Ureter (tissue), 1 donor: ENCODE measurements around the gene POLA1. TPM values are rescaled to one million over a fixed set of nuclear protein-coding genes. Genes with fewer than 3 reads are reported as not detected.

Experiments used
- DNase-seq: peaks from one replicate; pipeline ENCODE4 v3.0.0-alpha.2; 2020; ENCODE audit warnings: low spot score
- total RNA-seq: library from RNA; stranded (reverse); gene quantifications from one replicate; pipeline ENCODE4 v1.2.4, GENCODE V29; 2023
- donor health status: DM: yes; HTN: yes; CAD: no.

POLA1 gene
- total RNA-seq, 1 donor from 2014 or later = 14.6 TPM

DNA sequence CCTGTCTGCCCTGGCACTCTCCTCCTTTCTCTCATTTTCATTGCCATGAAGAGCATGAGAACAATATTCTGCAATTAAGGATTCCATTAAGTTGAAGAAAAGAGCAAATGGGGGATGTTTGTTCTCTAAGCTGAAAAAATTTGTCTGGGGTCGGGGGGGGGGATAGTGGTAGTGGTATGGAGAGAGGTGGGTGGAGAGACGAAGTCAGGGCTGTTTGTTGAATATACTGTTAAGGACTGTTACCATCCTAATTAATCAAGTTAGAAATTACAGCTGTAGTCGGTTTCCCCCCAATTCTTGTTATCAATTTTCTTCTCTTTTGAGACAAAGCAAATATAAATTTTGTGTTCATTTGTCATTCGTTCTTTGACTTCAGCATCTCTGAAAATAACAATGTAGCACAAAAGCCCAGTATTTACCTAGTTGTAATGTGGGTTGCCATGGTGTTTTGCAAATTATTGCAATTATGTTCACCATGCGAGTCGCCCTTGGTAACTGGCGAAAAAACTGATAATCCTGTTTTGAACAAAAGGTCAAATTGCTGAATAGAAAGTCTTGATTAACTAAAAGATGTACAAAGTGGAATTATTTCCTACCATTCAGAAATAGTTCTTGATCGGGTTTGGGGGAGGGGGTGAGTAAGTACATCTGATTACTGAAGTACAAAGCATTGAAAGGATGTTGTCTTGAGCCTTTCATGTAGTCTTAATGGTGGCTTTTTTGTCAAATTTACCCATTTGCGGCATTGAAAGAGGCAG is 183.0 kb downstream of the POLA1 start:
- no peak for DNase-seq

DNA sequence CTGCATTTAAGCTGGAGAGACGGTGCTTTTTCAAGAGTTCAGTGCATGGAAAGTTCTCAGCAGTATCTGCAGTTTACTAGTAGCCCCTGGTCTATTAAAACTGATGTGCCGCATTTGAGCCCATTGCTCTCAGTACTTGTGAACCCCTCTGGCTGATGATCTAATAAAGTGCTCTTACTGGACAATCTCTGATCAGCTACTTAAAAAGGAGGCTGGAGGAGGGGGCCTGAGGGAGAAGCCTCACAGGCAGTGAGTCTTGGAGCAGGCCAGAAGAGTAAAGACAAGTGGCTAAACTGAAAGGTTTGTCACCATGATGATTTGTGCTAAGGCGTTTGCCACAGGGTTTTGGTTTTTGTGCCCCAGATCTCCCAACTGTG is 183.6 kb downstream of the POLA1 start:
- DNase-seq = no peak

DNA sequence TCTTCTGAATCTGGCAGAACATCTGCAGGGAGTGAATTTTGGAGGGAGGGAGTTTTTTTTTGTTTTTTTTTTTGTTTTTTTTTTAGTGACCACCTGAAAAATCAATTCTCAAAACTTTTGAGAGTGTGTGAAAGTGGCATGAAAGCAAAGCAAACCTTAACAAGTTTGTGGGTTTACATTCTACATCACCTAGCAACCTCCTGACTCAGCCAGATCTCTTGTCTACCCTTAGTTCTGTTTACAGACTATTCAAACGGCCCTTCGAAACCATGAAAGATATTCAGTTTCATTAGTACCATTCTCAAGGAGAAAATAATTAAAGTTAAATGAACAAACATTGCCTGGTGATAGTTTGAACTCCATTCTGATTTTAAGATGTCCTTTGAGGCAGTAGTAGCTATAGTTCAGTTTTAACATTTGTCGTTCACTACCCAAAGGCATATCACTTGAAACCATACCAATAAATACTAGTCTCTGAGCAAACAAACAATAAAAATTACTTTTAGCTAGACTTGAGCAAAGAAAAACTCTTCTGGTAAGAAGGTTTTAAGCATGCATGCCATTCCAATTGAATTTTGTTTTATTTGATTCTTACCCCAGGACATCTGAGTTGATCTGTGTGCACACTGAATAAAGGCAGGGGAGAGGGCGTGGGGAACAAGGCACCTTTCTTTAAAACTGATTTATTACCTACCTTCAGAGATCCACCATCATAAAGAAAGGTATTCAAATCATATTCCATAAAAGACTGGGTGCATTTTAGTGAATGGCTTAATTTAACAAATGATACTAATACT is 184.3 kb downstream of the POLA1 start:
- no peak for DNase-seq

DNA sequence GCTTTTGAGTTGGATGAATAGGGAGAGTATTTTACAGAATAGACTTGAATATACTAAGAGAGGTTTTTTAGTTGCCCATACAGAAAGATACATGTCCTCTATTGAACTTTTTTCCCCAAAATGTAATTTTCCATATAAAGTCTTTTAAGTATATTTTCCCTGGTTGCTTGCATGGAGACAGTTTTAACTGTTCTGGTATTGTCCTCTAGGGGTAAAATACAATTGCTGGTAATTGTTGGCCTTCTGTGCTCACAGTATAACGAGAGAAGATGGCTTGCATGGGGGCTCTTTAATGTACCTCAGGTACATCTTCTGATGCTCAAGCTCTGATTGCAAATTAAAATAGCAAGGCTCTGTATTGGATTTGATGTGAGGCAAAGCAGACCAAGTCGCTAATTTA is 186.0 kb downstream of the POLA1 start:
- DNase-seq = no peak

DNA sequence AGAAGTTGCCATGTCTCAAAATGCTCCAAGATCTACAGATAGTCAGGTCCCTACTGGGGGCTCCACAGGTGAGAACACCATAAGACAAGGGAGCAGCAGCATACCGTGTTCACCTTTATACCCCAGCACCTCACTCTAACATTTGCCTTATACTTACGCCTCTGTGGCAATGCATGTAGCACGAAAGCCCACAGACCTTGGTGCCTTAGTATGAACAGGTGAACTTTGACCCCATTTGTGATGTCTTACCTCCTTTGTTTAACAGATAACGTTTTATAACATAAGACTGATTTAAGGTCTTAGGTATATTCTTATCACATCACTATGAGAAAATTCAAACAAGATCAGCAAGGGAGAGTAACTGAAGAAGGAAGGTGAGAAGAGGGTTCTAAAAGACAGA is 193.2 kb downstream of the POLA1 start:
- DNase-seq = no peak

DNA sequence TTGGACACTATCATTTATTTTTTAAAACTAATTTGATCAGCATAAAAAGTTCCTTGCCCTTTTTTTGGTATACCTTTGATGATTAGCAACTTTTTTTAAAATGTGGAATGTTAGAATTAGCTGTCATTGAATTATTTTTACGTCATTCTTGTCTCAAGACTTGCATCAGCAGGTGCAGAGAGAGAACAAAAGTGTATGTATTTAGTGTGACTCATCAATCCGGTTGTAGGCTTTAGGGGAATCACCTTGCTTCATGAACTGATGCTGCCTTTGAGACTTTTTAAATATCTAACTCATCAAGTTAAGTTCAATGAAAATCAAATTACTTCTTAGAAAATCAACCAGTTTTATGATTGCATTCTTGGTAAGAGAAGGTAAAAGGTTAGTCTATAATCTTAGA is 197.0 kb downstream of the POLA1 start:
- no peak for DNase-seq

DNA sequence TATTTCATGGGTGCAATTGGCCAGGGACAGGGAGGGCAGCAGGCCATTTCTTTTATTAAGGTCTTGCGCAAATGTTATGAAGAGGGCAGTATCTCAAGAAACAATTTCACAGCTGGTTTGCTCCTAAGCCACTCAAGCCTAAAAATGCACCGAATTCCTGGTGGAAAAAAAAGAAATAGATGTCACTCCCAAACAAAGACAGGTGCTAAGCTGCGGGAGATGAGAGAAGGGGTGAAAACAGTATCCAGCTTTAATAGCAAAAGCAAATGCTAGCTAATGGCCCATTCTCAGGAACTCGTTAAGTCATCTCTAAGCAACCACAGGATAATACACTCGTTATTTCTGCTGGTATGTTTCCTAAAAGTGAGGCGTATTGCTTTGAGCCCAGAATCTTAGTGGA is 205.7 kb downstream of the POLA1 start:
- DNase-seq = no peak

DNA sequence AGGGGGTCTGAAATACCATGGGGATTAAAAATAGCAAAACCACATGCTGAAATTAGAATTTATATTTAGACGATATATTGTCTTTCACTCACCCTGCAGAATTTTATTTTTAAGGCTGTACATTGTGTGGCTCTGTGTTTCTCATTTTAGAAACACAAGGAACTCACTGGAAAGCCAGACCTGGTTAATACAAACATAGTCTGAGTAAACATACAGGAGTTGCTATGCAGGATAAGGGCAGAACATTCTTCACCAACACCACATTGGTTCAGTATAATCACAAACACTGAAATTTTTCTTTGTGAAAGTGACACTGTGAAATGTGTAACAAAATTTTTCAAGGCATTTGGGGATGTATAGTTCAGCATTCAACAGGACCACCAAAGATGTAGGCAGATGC is 206.5 kb downstream of the POLA1 start:
- no peak for DNase-seq

DNA sequence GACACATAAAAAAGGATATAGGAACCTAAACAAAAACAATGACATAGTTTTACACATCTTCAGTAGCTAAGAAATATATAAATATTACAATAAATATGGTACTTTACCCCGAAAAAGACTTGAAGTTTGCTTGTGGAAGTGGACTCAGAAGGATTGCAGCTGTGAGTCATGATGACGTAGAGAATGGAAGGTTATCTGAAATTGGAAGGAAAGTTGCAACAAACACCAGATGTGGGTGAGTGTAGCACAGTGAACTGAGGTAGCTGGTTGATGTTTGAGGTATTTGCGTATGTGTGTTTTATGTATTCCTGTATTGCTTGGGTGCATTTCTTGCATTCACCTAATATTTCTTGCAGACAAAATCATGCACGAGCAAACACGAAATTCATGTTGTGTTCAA is 209.1 kb downstream of the POLA1 start:
- DNase-seq = no peak

DNA sequence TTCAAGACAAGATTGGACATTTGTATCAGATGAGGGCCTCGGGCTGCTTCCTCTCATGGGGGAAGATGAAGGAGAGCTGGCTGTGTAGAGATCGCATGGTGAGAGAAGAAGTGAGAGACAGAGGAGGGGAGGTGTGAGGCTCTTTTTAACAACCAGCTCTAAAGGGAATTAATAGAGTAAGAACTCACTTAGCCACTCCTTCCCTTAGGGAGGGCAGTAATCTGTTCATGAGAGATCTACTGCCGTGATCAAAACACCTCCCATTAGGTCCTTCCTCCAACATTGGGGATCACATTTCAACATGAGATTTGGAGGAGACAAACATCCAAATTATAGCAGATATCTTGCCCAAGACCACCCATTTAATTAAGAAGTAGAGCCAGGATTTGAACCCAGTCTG is 225.0 kb downstream of the POLA1 start:
- DNase-seq = no peak

DNA sequence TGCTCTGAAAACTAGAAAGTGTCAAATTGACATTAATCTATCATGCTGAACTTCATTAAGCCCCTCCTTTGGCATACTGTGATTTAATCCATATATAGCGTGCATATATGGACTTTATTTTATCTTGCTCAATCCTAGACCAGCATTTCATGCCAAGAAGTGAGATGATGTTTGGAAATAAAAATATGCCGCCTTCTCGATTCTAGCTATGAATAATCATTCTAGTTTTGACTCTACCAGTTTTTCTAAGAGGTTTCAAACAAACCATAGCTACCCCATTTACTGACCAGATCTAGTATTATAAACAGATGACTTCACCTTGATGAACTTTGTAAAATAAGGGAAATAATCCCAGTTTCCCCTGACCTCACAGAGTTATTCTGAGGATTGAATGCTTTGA is 227.1 kb downstream of the POLA1 start:
- DNase-seq = no peak

DNA sequence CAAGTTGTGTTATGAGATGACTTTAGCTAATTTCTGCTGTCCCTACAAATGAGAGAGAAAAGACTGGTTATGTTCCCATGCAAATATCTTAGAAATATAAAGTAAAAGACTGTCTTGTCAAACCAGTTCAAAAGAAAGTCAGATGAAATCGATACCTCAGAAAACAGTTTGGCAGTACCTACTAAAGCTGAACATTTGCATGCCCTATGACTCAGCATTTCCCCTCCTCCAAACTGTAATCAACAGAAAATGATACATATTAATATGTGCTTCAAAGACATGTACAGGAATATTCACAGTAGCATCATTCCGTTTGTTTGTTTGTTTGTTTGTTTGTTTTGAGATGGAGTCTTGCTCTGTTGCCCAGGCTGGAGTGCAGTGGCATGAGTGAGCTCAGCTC is 231.7 kb downstream of the POLA1 start:
- no peak for DNase-seq

DNA sequence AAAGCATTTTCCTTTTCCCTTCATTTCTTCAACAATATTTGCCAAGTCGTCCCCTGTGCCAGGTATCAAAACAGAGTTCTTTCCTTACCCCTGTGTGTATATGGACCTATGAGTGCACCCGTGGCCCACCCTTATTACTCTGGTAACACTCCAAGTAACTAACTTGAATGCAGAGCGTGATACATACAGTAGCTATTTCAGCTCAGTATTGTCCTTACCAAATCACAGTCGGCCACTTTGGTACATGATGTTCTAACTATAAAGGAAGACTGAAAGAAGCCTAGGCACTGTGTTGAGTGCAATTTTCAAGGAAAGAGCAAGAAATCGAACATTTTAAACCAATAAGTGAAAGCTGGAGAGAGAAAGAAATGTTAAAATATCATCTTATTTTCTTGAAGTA is 233.7 kb downstream of the POLA1 start:
- no peak for DNase-seq

DNA sequence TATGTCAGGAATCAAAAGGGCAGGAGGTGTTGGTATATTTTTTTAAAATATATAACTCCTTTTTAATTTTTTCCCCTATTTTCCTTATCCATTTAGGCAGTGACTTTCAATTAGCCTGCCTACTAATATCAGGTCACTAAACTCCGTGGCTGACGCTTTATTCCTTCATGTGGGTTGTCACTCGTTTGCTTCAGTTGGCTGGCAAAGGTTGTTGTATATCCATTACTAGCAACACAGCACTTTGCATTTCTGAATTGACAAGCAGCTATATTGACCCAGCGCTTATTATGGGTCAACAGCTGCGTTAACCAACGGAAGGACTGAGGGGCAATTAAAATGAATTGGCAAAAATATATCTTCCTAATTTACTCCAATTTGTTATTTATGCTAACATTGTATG is 234.4 kb downstream of the POLA1 start:
- DNase-seq = no peak

DNA sequence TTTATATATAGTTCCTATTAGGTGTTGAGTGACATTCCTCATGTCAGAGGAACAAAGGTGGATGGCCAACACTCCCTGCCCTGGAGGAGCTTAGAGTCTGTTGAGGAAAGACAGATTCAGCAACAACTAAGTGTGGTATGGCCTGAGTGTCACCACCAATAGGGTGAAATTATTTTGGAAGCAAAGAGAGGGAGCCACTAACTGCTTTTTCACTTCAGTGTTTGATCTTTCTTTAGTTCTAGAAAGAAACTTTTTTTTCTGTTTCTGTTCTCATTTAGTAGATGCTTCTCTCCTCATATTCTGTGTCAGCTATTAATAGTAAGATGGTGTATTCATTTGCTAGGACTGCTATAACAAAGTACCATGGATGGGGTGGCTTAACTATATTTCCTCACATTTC is 240.6 kb downstream of the POLA1 start:
- no peak for DNase-seq

DNA sequence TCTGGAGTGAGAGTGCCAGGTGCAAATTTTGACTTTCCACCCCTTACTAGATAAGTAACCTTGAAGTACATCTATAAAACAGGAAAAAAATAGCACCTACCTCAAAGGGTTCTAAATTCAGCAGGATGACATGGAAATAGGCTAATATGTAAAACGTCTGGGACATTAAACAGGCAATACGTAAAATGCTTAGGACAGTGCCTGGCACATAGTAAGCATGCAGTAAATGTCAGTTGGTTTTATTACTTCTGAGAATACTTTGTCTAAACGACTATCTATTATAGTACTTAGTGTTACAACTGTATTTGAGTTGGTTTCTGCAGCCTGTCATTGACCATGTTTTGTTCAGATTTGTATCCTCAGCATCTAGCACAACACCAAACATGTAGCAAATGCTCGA is 251.3 kb downstream of the POLA1 start:
- no peak for DNase-seq

DNA sequence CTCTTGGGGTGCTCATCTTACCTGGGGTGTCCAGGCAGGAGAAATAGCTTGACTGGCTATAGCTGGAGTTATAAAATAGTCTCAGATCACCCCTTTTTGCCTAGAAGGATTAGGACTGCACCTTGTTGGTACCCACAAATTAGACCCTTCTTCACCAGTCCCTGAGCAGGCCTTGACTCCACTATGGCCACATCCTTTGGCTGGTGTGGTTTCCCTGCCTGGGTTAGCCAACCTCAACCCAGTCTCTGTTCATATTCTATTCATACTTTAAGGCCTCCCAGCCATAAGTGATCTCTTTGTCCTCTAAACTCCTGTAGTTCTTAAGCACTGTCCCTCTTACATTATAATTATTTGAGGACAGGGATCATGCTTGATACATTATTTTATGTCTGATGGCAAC is 252.7 kb downstream of the POLA1 start:
- no peak for DNase-seq

DNA sequence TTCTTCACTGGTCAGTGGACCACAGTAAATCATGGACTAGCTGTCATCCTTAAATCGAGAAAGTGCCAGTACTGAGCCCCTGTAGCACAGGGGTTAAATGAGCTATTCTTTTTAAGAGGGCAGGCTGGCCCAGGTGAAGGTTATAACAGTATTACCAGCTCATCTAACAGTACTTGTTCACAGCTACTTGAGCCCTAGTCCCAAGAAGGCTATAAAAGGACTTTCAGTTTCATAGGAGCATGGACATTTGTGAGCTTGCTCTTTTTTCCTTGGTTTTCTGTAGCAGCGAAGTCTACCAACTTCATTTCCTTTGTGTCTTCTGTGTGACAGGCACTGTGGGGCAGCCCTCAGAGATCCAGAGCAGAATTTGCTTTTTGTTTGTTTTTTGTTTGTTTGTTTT is 261.0 kb downstream of the POLA1 start:
- no peak for DNase-seq

DNA sequence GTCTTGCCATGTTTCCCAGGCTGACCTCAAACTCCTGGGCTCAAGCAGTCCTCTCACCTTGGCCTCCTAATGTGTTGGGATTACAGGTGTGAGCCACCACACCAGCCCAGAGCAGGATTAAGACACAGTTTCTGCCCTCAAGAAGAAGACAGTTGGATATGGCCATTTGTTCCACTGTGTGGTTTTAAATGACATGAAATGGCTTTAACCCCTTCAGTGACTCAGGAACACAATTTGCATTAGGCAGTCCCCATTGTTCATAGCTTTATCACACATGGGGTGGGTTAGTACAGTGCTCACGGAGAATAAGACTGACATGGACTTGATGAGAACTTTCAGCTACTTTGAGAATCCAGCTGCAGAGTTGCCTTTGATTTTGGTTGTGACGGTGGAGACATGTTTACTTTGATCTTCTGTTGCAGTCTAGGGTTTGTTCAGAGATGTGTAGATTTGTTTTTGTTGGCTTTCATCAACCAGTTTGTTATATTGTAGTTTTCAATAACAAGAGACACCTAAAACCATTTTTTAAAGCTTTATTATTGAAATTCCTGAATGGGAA is 261.7 kb downstream of the POLA1 start:
- DNase-seq = no peak

DNA sequence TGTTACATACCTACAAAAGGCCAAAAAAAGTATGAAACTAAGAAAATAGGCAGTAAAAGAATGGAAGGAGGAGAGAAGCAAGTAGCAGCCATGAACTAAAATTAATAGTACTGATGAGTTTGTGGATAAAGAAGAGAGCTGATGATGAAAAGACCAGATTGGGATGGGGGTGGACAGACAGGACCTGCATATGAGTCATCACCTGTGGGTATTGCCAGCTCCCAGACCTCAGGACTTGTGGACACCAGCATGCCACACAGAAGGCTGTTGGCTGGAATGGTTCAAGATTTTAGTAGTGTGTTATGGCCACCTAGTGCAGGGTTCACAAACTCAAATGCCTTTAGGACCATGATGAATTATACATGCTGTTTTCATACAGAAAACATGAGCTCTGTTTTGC is 263.1 kb downstream of the POLA1 start:
- DNase-seq = no peak

DNA sequence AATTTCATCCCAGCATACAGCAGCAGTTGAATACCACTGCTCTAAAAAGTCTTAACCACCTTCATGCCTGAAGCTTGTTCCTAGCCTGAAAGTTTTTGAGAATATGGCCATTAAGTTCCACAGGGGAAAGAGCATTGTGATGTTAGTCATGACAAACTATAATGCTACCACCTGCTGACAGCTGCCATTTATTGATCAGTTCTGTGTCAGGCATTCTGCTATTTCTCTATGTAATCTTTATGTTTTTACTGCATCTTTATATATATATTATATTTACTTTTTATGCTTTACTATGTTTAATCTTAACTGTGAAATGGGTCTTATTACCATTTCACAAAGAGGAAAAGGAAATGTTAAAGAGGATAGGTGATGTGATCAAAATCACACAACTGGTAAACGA is 268.1 kb downstream of the POLA1 start:
- no peak for DNase-seq

DNA sequence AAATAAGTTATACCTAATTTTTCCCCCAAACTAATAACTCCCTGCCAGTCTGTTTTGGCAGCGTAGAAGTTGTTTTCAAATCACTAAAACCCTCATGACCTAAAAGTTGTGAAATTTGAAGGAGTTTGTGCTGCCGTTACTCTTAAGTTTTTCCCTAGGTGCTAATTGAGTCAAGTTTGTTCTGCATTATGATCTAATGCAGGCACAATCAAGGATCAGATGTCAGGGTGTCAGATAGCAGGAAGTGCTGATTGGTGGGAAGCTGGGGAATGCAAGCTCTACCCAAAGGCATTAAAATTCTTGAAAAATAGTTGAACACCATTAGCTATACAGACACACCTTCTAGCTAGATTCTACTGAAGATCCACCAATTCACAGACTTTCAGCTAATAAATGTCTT is 270.1 kb downstream of the POLA1 start:
- DNase-seq = no peak

DNA sequence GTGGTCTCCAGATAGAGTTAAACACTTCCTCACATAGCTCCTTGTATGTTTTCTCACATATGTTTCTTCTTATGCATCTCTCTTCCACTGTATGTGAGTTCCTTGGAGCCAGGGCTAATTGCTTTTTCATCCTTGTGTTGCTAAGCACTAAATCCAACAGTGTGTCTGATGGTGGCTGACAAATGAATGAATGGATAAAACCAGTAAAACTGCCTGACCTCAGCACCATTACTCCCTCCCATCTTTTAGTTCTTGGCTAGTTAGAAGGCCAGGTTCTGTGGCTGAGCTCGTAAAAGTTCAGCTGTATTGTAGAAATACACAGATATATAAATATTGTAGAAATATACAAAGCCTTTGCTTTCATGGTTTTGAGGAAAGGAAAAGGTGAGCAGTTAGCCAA is 271.7 kb downstream of the POLA1 start:
- DNase-seq = no peak
